ENCODE results near the gene RGS14.

RGS14 gene

GRCh38 chr5:177312649-177313181 lies 45.0 kb upstream of the RGS14 start:
- Histone ChIP-seq H3K9me3 (ENCODE audit: control insufficient read depth, insufficient read depth, low read length) (no peaks in the 10 kb centered on the region), H3K4me3 (ENCODE audit: low read length) (peak overlapping the region; percentile 83), H3K27me3 (ENCODE audit: control insufficient read depth, low read length) (no peaks in the 10 kb centered on the region), H3K27ac (ENCODE audit: low read depth, low read length) (peak overlapping the region; percentile 84), H3F3A (ENCODE audit: control insufficient read depth, insufficient read depth) (peaks cover 13% of the 10 kb centered on the region; the same call in 1 of the 2 replicates), H3K9me2 (replicated peaks; ENCODE audit: control insufficient read depth, low read length) (no peaks in the 10 kb centered on the region), H3K79me2 (ENCODE audit: control insufficient read depth, low read length) (peaks cover 33% of the 10 kb centered on the region), H3K4me1 (ENCODE audit: control insufficient read depth, low read length) (peaks cover 46% of the 10 kb centered on the region), H3K4me2 (ENCODE audit: low read length) (peak overlapping the region; percentile 94), H4K20me1 (ENCODE audit: control insufficient read depth, insufficient read depth, low read depth, low read length) (peaks cover 13% of the 10 kb centered on the region), H3K36me3 (ENCODE audit: control insufficient read depth, low read length) (peaks cover 38% of the 10 kb centered on the region)
- TF ChIP-seq EZH2phosphoT487 (IDR thresholded peaks at IDR 0.05; ENCODE audit: borderline replicate concordance, low read length): no peak
- peak; percentile 55 for TF ChIP-seq CTCF (IDR thresholded peaks at IDR 0.05; ENCODE audit: low read depth, low read length, poor library complexity, severe bottlenecking)

DNA sequence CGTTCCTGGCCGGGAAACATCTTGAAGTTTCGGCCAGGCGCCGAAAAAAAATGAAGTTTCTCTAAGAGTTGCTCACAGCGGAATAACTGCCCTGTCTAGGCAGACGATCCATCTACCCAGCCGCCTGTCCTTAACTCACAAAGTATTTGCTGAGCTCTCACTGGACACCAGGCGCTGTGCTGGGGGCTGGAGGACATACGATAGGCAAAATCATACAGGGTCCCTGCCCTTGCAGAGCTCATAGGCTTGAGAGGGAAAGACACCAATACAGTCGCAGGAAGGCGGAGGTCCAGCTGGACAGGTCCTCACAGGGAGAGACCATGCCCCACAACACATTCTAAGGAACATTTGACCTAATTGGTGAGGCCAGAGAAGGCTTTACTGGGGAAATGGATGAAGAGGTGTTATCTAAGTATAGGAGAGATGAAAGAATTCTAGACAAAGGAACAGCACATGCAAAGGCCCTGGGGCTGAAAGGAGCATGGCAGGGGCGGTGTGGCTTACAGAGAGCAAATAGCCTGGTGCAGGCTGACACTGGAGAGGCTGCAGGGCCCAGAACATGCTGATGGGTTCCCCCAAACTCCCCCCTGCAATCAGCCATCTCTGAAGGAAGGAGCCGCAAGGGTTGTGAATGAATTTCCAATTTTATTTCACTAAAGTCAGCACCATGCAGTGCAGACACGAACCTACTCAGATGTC lies 44.0 kb upstream of the RGS14 start:
- H3K27ac ChIP-seq (ENCODE audit: low read depth, low read length): no peak overlapping the region
- H3K4me1 ChIP-seq (ENCODE audit: control insufficient read depth, low read length): peaks cover 36% of the 10 kb centered on the region

DNA sequence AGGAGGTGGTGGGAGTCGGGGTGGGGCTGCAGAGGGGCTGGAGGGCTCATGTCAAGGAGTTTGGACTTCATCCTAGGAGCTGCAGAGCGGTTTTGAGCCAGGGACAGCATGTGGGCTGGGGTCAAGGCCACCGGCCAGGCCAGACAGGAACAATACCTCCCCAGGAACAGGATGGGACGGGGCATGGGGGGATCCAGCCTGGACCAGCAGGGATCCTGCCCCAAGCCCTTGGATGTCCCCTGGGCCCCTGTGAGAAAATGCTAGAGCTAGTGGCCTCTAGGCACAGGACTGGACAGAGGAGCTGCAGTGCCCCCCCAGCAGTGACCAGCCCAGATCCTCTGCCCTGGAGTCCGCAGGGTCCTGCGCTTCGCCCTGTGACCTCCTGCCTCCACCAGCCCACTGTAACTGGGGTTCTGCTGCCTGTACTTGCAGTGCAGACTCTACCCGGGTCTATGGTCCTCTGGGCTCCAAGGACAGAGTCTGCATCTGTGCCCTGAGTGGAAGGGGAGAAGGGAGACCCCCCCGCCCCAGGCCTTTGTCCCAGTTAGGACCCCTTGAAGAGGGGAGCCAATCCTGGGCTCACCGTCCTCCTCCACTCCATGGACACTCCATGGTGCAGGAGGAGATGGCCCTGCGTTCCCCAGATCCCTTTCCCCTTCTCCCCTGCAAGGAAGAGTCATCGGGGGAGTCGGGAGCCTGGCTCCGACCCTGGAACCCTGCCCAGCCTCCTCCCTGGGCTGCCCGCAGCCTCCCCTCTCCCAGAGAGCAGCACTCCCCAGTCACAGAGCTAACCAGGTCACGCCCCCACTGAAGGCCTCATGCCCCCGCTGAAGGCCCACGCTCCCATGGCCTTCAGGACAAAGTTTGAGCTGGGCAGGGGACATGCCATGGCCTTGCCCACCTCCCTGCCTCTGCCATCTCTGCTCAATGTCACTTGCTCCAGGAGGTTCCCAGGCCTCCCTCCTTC lies 43.1 kb upstream of the RGS14 start:
- H3K27ac ChIP-seq (ENCODE audit: low read depth, low read length): no peak overlapping the region
- no peaks in the 10 kb centered on the region for H3K9me2 ChIP-seq (replicated peaks; ENCODE audit: control insufficient read depth, low read length)
- H3K4me2 ChIP-seq (ENCODE audit: low read length): no peak overlapping the region
- H3K9me3 ChIP-seq (ENCODE audit: control insufficient read depth, insufficient read depth, low read length): peaks cover 2% of the 10 kb centered on the region
- H4K20me1 ChIP-seq (ENCODE audit: control insufficient read depth, insufficient read depth, low read depth, low read length): peaks cover 10% of the 10 kb centered on the region
- H3F3A ChIP-seq (ENCODE audit: control insufficient read depth, insufficient read depth): 0 out of 2 replicates have a peak, but pooled peaks cover 10% of the 10 kb centered on the region
- no peaks in the 10 kb centered on the region for H3K27me3 ChIP-seq (ENCODE audit: control insufficient read depth, low read length)
- H3K79me2 ChIP-seq (ENCODE audit: control insufficient read depth, low read length): peaks cover 19% of the 10 kb centered on the region
- peaks cover 20% of the 10 kb centered on the region for H3K36me3 ChIP-seq (ENCODE audit: control insufficient read depth, low read length)
- peaks cover 26% of the 10 kb centered on the region for H3K4me1 ChIP-seq (ENCODE audit: control insufficient read depth, low read length)
- TF ChIP-seq CTCF (IDR thresholded peaks at IDR 0.05; ENCODE audit: low read depth, low read length, poor library complexity, severe bottlenecking) (no peak), EZH2phosphoT487 (IDR thresholded peaks at IDR 0.05; ENCODE audit: borderline replicate concordance, low read length) (no peak)
- H3K4me3 ChIP-seq (ENCODE audit: low read length): no peak overlapping the region

More for the DNA sequence above, 44.0 kb upstream of the RGS14 start:
- Histone ChIP-seq H4K20me1 (ENCODE audit: control insufficient read depth, insufficient read depth, low read depth, low read length) (peaks cover 13% of the 10 kb centered on the region), H3K79me2 (ENCODE audit: control insufficient read depth, low read length) (peaks cover 27% of the 10 kb centered on the region), H3F3A (ENCODE audit: control insufficient read depth, insufficient read depth) (peaks cover 13% of the 10 kb centered on the region; the same call in 1 of the 2 replicates), H3K36me3 (ENCODE audit: control insufficient read depth, low read length) (peaks cover 29% of the 10 kb centered on the region), H3K27me3 (ENCODE audit: control insufficient read depth, low read length) (no peaks in the 10 kb centered on the region), H3K9me2 (replicated peaks; ENCODE audit: control insufficient read depth, low read length) (no peaks in the 10 kb centered on the region), H3K4me3 (ENCODE audit: low read length) (no peak overlapping the region), H3K9me3 (ENCODE audit: control insufficient read depth, insufficient read depth, low read length) (no peaks in the 10 kb centered on the region), H3K4me2 (ENCODE audit: low read length) (peak overlapping the region; percentile 94)
- TF ChIP-seq CTCF (IDR thresholded peaks at IDR 0.05; ENCODE audit: low read depth, low read length, poor library complexity, severe bottlenecking): no peak

Data from DOHH2 (cell line).